ENCODE data around the gene SMAD3.

GRCh38 chr15:67105065-67105951 lies 39.9 kb downstream of the SMAD3 start:
- TF ChIP-seq REST (tag by site-specific recombination; IDR thresholded peaks at IDR 0.05) (no peak), ZNF449 (tag by site-specific recombination; IDR thresholded peaks at IDR 0.05) (no peak), CTCF (tag by site-specific recombination; IDR thresholded peaks at IDR 0.05) (no peak), ZNF621 (tag by site-specific recombination; IDR thresholded peaks at IDR 0.05) (no peak), ZFP41 (tag by site-specific recombination; IDR thresholded peaks at IDR 0.05; ENCODE audit: borderline replicate concordance) (no peak), ZNF274 (IDR thresholded peaks at IDR 0.05; ENCODE audit: low read length) (no peak), ZNF274 (tag by site-specific recombination; IDR thresholded peaks at IDR 0.05; ENCODE audit: borderline replicate concordance) (no peak), YY1 (tag by site-specific recombination; IDR thresholded peaks at IDR 0.05) (no peak), HIC1 (tag by site-specific recombination; IDR thresholded peaks at IDR 0.05) (no peak), ZNF335 (tag by site-specific recombination; conservative IDR thresholded peaks at IDR 0.05) (no peak), ZNF239 (tag by site-specific recombination; IDR thresholded peaks at IDR 0.05) (no peak)
